Muscle layer of duodenum (tissue), 2 donors: ENCODE data around the gene HRH3.

Source experiments
- H3K27ac ChIP-seq: one replicate; pipeline ENCODE4 v1.7.0; 2013; ENCODE audit warnings: mild to moderate bottlenecking, low read length
- H3K27me3 ChIP-seq: one replicate; pipeline ENCODE4 v1.7.0; 2013; ENCODE audit warnings: low read depth, mild to moderate bottlenecking, control low read depth, low read length
- H3K36me3 ChIP-seq, 2 donors: one replicate each; pipeline ENCODE4 v1.7.0; 2013; ENCODE audit warnings: low read length in 2 of 2, control low read depth in 1 of 2, mild to moderate bottlenecking in 1 of 2; ENCODE audit not compliant: insufficient read depth in 2 of 2, control insufficient read depth in 1 of 2
- H3K4me1 ChIP-seq, 2 donors: one replicate each; pipeline ENCODE4 v1.7.0; 2013; ENCODE audit warnings: low read length in 2 of 2, mild to moderate bottlenecking in 2 of 2, control low read depth in 1 of 2, moderate library complexity in 1 of 2; ENCODE audit not compliant: insufficient read depth in 2 of 2, control insufficient read depth in 1 of 2
- H3K4me3 ChIP-seq, 2 donors: one replicate each; pipeline ENCODE4 v1.7.0; 2013; ENCODE audit warnings: low read length in 2 of 2, low read depth in 1 of 2, mild to moderate bottlenecking in 1 of 2
- H3K9me3 ChIP-seq, 2 donors: one replicate each; pipeline ENCODE4 v1.7.0; 2013; ENCODE audit warnings: low read length in 2 of 2, control low read depth in 1 of 2, mild to moderate bottlenecking in 1 of 2; ENCODE audit not compliant: control insufficient read depth in 1 of 2
- donor health status: healthy.

The HRH3 gene

DNA sequence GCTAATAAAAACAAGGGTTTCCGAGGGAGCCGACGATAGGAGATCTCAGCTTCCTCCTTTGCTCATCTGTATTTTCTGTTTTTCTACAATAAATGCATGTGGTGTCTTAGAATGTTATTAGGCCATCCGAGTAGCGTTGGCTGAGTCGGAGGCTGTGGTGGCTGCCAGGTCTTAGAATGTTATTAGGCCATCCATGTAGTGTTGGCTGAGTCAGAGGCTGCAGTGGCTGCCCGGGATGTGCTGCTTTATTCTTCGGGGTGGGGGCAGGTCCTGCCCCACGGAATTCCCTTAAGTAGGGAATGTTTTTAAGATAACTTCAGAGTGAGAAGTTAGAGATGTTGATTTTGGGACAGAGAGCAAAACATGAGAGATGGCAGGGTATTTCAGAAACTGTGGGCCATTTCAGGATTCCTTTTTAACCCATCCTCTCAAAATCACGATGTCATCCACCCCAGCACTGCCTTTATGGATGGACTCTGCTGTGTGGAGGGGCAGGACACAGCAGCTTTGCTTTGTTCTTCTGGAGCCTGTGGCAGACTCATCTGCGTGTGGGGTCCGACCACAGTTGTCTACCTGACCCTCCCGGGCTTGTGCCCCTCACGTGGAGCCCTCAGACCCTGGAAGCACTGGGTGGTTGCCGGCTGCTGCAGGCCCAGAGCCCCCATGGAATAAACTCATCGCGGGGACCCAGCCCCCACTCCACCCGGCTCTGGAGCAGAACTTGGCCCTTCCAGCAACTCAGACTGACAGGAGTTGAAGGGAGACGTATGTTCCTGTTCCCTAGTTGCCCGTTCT lies 38.6 kb upstream of the HRH3 start:
- Histone ChIP-seq H3K4me1 (no peaks in the 10 kb centered on the region), H3K27me3 (no peaks in the 10 kb centered on the region), H3K36me3 (peaks cover 35 to 51% of the 10 kb centered on the region in 2 donors), H3K27ac (no peak overlapping the region), H3K4me3 (no peak overlapping the region), H3K9me3 (no peaks in the 10 kb centered on the region)

DNA sequence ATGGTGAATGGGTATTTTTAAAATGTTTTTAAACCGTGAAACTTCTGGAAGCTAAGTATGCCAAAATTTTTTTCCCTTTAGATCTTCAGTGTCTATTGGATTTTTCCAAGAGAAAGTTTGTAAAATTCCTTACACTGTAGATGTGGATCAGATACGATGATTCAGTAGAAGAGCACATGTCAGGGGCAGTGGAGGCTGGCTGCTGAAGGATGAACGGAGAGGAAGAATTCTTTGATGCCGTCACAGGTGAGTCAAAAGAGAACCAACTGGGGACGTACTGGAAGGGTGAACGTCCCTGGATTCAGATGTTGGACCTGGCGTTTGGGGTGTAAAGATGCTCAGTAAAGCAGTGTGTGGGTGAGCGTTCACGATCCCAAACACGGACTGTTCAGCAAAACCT lies 35.9 kb upstream of the HRH3 start:
- Histone ChIP-seq H3K36me3 (peaks cover 16 to 26% of the 10 kb centered on the region in 2 donors), H3K27me3 (no peaks in the 10 kb centered on the region), H3K9me3 (no peaks in the 10 kb centered on the region), H3K27ac (no peak overlapping the region), H3K4me3 (no peak overlapping the region), H3K4me1 (no peaks in the 10 kb centered on the region)

DNA sequence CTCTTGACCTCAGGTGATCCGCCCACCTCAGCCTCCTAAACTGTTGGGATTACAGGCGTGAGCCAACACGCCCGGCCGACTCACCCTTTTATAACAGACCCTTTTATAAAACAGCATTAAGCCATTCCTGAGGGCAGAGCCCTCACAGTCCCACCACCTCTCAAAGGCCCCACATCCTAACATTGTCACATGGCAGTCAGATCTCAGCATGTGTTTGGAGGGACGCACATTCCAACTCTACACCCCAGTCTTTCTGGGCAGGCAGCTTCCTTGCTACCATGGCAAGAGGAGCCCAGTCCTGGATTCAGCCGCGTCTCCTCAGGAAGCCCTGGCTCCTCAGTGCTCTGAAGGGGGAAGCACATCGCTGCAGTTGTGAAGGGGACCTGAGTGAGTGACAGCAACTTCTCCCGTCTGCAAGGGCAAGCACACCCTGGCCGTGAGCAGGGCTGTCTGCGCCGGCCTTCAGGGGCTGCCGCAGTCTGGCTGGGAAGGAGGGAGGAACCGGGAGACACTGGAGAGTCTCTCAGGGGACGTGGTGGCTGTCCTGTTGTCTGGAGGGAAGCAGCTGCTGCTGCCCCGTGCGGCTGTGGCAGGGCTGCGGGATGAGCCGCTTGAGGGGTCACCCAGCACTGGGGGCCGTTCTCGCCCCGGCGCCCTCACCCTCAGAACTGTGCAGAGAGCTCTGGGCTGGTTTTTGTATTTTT lies 34.1 kb upstream of the HRH3 start:
- H3K4me1 ChIP-seq: no peaks in the 10 kb centered on the region
- no peaks in the 10 kb centered on the region for H3K27me3 ChIP-seq
- no peak overlapping the region for H3K27ac ChIP-seq
- H3K36me3 ChIP-seq: peaks cover 6 to 15% of the 10 kb centered on the region in 2 donors
- no peak overlapping the region for H3K4me3 ChIP-seq
- H3K9me3 ChIP-seq: no peaks in the 10 kb centered on the region

GRCh38 chr20:62253398-62253797 lies 33.3 kb upstream of the HRH3 start:
- Histone ChIP-seq H3K4me3 (no peak overlapping the region), H3K27ac (no peak overlapping the region), H3K9me3 (no peaks in the 10 kb centered on the region), H3K4me1 (no peaks in the 10 kb centered on the region), H3K36me3 (peaks cover 5 to 15% of the 10 kb centered on the region in 2 donors), H3K27me3 (no peaks in the 10 kb centered on the region)

GRCh38 chr20:62252342-62252966 lies 32.4 kb upstream of the HRH3 start:
- Histone ChIP-seq H3K27ac (no peak overlapping the region), H3K4me3 (no peak overlapping the region), H3K4me1 (no peaks in the 10 kb centered on the region), H3K27me3 (no peaks in the 10 kb centered on the region), H3K36me3 (peaks cover 5 to 14% of the 10 kb centered on the region in 2 donors), H3K9me3 (no peaks in the 10 kb centered on the region)

DNA sequence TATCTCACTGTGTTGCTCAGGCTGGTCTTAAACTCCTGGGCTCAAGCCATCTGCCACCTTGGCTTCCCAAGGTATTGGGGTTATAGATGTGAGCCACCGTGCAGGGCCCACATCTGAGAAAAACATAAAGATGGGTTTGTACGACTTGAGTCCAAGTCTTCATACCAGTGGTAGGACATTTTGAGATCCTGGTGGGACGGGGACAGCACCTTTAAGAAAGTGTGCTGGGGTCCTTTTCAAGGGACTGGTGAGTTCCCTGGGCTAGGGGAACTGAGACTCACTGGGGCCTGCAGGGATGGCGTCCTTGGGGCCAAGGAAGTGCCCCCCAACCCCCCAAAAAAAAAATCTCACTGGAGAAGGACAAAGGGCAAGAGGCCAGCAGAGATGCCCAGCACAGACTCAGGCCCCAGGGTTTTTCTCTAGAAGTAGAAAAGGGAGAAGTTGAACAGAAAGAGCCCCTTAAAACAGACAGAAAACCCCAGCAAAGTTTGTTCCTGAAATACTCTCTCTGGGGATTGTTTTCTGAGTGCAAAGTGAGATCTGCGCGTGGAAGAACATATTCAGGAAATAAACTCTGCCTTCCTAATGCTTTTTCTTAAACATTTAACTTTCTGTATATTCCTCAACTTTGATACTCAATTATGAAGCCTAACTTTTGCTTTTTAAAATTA lies 28.9 kb upstream of the HRH3 start:
- no peaks in the 10 kb centered on the region for H3K27me3 ChIP-seq
- H3K9me3 ChIP-seq: no peaks in the 10 kb centered on the region
- H3K36me3 ChIP-seq: peaks cover 0 to 9% of the 10 kb centered on the region in 2 donors
- peaks cover 0 to 5% of the 10 kb centered on the region in 2 donors for H3K4me1 ChIP-seq
- no peak overlapping the region for H3K4me3 ChIP-seq
- H3K27ac ChIP-seq: no peak overlapping the region

DNA sequence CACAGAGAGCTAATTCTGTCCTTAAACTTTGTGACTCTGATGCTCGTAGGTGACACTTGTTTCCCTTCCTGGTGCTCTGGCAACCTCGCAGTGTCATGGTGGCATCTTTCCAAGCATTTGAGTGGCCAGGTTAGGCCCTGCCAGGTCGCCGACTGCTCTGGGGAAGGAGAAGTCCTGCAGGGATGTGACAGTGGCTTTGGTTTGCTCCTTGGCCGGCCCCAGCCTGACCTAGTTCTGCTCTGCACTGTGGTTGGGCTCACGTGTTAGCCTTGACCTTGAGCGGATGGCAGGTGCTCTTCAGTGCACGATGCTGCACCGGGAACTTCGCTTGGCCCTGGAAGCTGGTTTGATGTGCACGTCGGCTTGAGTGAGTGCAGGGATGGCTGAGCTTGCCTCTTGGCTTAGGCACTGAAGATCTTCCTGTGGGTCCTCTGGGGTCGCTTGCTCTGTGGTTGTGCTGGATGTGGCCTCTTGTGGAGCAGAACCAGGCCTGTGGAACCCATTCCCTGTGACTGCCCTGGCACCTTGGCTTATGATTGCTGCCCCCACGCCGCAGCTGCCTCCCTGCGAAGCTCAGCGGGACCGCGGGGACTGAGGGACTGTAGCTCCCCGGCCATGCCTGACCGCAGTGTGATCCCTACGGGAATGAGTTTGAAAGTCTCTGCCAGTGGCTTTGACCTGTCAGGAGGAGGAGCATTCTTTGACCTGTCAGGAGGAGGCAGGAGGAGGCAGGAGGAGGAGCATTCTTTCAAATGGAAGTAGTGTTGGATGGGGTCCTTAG lies 27.0 kb upstream of the HRH3 start:
- peaks cover 3 to 5% of the 10 kb centered on the region in 2 donors for H3K4me1 ChIP-seq
- H3K36me3 ChIP-seq: peaks cover 0 to 9% of the 10 kb centered on the region in 2 donors
- H3K27ac ChIP-seq: no peak overlapping the region
- no peak overlapping the region for H3K4me3 ChIP-seq
- H3K9me3 ChIP-seq: no peaks in the 10 kb centered on the region
- H3K27me3 ChIP-seq: no peaks in the 10 kb centered on the region

DNA sequence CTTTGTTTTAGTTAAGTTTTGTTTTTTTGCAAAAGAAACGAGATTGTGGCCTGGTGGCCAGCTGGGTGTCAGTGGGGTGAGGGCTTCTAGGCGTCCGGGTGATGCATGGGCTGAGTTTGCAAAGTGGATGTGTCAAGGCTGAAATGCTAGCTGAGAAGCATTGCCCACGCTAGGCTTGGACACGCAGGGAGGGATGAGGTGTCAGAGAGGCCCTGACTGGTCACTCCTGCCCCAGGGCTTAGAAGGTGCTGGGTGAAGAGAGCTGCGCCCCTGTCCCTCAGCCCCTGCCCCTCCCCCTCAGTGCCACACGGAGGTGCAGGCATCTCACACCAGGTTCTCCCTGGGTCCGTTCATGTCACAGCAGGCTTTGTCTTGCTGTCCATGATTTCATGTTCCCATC lies 26.4 kb upstream of the HRH3 start:
- Histone ChIP-seq H3K9me3 (no peaks in the 10 kb centered on the region), H3K27me3 (no peaks in the 10 kb centered on the region), H3K4me1 (peaks cover 5% of the 10 kb centered on the region in 2 donors), H3K4me3 (no peak overlapping the region), H3K27ac (no peak overlapping the region), H3K36me3 (peaks cover 0 to 11% of the 10 kb centered on the region in 2 donors)

GRCh38 chr20:62245911-62246280 lies 25.8 kb upstream of the HRH3 start:
- Histone ChIP-seq H3K4me1 (peaks cover 5% of the 10 kb centered on the region in 2 donors), H3K36me3 (peaks cover 0 to 14% of the 10 kb centered on the region in 2 donors), H3K27ac (no peak overlapping the region), H3K9me3 (no peaks in the 10 kb centered on the region), H3K4me3 (no peak overlapping the region), H3K27me3 (no peaks in the 10 kb centered on the region)

- Histone ChIP-seq H3K9me3 (no peaks in the 10 kb centered on the region), H3K4me1 (peaks cover 5 to 7% of the 10 kb centered on the region in 2 donors), H3K4me3 (no peak overlapping the region), H3K36me3 (peaks cover 0 to 14% of the 10 kb centered on the region in 2 donors), H3K27me3 (no peaks in the 10 kb centered on the region), H3K27ac (no peak overlapping the region)
Measured at GRCh38 chr20:62244644-62245108, 24.6 kb upstream of the HRH3 start.
